H9 (cell line): ENCODE results near the gene ILK. TPM values are rescaled to one million over a fixed set of nuclear protein-coding genes. Genes with fewer than 3 reads are reported as not detected.

Experiments used
- DNase-seq: peaks from one replicate; pipeline ENCODE4 v3.0.0-alpha.2; 2017
- H2AFZ ChIP-seq: one replicate; pipeline ENCODE4 v1.6.1; 2013; ENCODE audit warnings: mild to moderate bottlenecking, low read length, control low read depth, moderate library complexity
- H2AK5ac ChIP-seq: 2 replicates; pipeline ENCODE4 v1.6.1; 2013; ENCODE audit warnings: low read length, control low read depth, mixed read lengths; ENCODE audit not compliant: insufficient read length
- H2BK120ac ChIP-seq: one replicate; pipeline ENCODE4 v1.6.1; 2013; ENCODE audit warnings: low read depth, mild to moderate bottlenecking, low read length, control low read depth, inconsistent platforms; ENCODE audit not compliant: poor library complexity, severe bottlenecking
- H2BK12ac ChIP-seq: 2 replicates; pipeline ENCODE4 v1.6.1; 2013; ENCODE audit warnings: low read length, control low read depth, mixed read lengths, low read depth; ENCODE audit not compliant: insufficient read length
- H2BK15ac ChIP-seq: 2 replicates; pipeline ENCODE4 v1.6.1; 2013; ENCODE audit warnings: low read depth, low read length, control low read depth
- H2BK20ac ChIP-seq: one replicate; pipeline ENCODE4 v1.6.1; 2013; ENCODE audit warnings: low read depth, mild to moderate bottlenecking, low read length, control low read depth, inconsistent platforms; ENCODE audit not compliant: poor library complexity, severe bottlenecking
- H2BK5ac ChIP-seq: 2 replicates; pipeline ENCODE4 v1.6.1; 2013; ENCODE audit warnings: low read length, control low read depth, mixed read lengths; ENCODE audit not compliant: insufficient read length
- H3K14ac ChIP-seq: 2 replicates; pipeline ENCODE4 v1.6.1; 2013; ENCODE audit warnings: low read length, control low read depth; ENCODE audit not compliant: insufficient read depth
- H3K18ac ChIP-seq: 2 replicates; pipeline ENCODE4 v1.6.1; 2013; ENCODE audit warnings: low read depth, mild to moderate bottlenecking, mixed read lengths, low read length, control low read depth; ENCODE audit not compliant: insufficient read length
- H3K23ac ChIP-seq: 2 replicates; pipeline ENCODE4 v1.6.1; 2013; ENCODE audit warnings: low read length, control low read depth, mixed read lengths, low read depth; ENCODE audit not compliant: insufficient read length
- H3K23me2 ChIP-seq: 2 replicates; pipeline ENCODE4 v1.6.1; 2013; ENCODE audit warnings: low read depth, mild to moderate bottlenecking, mixed read lengths, low read length, control low read depth; ENCODE audit not compliant: insufficient read length, poor library complexity, severe bottlenecking
- H3K27ac ChIP-seq: 2 replicates; pipeline ENCODE4 v1.5.1; 2013; ENCODE audit warnings: low read length, control low read depth, mixed read lengths, low read depth; ENCODE audit not compliant: insufficient read length
- H3K27me3 ChIP-seq: 2 replicates; pipeline ENCODE4 v1.6.1; 2013; ENCODE audit warnings: low read length, control low read depth, inconsistent platforms; ENCODE audit not compliant: insufficient read depth
- H3K4ac ChIP-seq: 2 replicates; pipeline ENCODE4 v1.6.1; 2013; ENCODE audit warnings: low read depth, mild to moderate bottlenecking, control low read depth, inconsistent platforms, low read length, moderate library complexity
- H3K4me1 ChIP-seq: 2 replicates; pipeline ENCODE4 v1.6.1; 2013; ENCODE audit warnings: low read length, control low read depth, inconsistent platforms; ENCODE audit not compliant: insufficient read depth
- H3K4me2 ChIP-seq: 2 replicates; pipeline ENCODE4 v1.6.1; 2013; ENCODE audit warnings: low read length, control low read depth, mixed read lengths; ENCODE audit not compliant: insufficient read length, insufficient read depth
- H3K56ac ChIP-seq: 2 replicates; pipeline ENCODE4 v1.6.1; 2013; ENCODE audit warnings: low read depth, mild to moderate bottlenecking, mixed read lengths, low read length, control low read depth; ENCODE audit not compliant: insufficient read length
- H3K79me1 ChIP-seq: 2 replicates; pipeline ENCODE4 v1.6.1; 2013; ENCODE audit warnings: low read depth, mild to moderate bottlenecking, moderate library complexity, low read length, control low read depth, inconsistent platforms; ENCODE audit not compliant: insufficient read depth, poor library complexity, severe bottlenecking
- H3K79me2 ChIP-seq: 2 replicates; pipeline ENCODE4 v1.6.1; 2013; ENCODE audit warnings: low read length, control low read depth, inconsistent platforms; ENCODE audit not compliant: insufficient read depth
- H3K9ac ChIP-seq: 2 replicates; pipeline ENCODE4 v1.6.1; 2013; ENCODE audit warnings: low read length, control low read depth, mixed read lengths; ENCODE audit not compliant: insufficient read length; ENCODE audit errors: extremely low read depth
- H3K9me3 ChIP-seq: one replicate; pipeline ENCODE4 v1.6.1; 2013; ENCODE audit warnings: low read depth, low read length, inconsistent platforms; ENCODE audit not compliant: control insufficient read depth
- H3T11ph ChIP-seq: one replicate; pipeline ENCODE4 v1.6.1; 2013; ENCODE audit warnings: mild to moderate bottlenecking, low read length, control low read depth, inconsistent platforms
- H4K20me1 ChIP-seq: one replicate; pipeline ENCODE4 v1.6.1; 2013; ENCODE audit not compliant: control insufficient read depth, insufficient read length, insufficient read depth
- H4K5ac ChIP-seq: 2 replicates; pipeline ENCODE4 v1.6.1; 2013; ENCODE audit warnings: low read depth, mild to moderate bottlenecking, mixed read lengths, low read length, control low read depth; ENCODE audit not compliant: insufficient read length
- H4K8ac ChIP-seq: replicated peaks from 2 replicates; pipeline ENCODE4 v1.6.1; 2013; ENCODE audit warnings: low read length, control low read depth, mixed read lengths, low read depth; ENCODE audit not compliant: insufficient read length
- H4K91ac ChIP-seq: 2 replicates; pipeline ENCODE4 v1.6.1; 2013; ENCODE audit warnings: low read depth, mild to moderate bottlenecking, moderate library complexity, mixed read lengths, low read length, control low read depth; ENCODE audit not compliant: insufficient read length
- H3K27ac Mint-ChIP-seq, 3 experiments: 2 replicates in 2 of 3; 3 replicates in 1 of 3; pipeline ENCODE4 v1.8.0; 2020 to 2021; ENCODE audit warnings: mixed read lengths in 3 of 3, mild to moderate bottlenecking in 1 of 3, moderate library complexity in 1 of 3
- H3K27me3 Mint-ChIP-seq: 2 replicates; pipeline ENCODE4 v1.8.0; 2021; ENCODE audit warnings: low read depth, mild to moderate bottlenecking, moderate library complexity, mixed read lengths
- H3K36me3 Mint-ChIP-seq, 3 experiments: 2 replicates in 2 of 3; 3 replicates in 1 of 3; pipeline ENCODE4 v1.8.0; 2020 to 2021; ENCODE audit warnings: low read depth in 3 of 3, mixed read lengths in 3 of 3; ENCODE audit not compliant: insufficient read depth in 1 of 3
- H3K4me1 Mint-ChIP-seq, 2 experiments: 2 replicates each; pipeline ENCODE4 v1.8.0; 2020; ENCODE audit warnings: mixed read lengths in 2 of 2
- H3K4me3 Mint-ChIP-seq, 2 experiments: 2 replicates in 1 of 2; 3 replicates in 1 of 2; pipeline ENCODE4 v1.8.0; 2020 to 2021; ENCODE audit warnings: mild to moderate bottlenecking in 2 of 2, mixed read lengths in 2 of 2, moderate library complexity in 1 of 2
- H3K9me3 Mint-ChIP-seq, 2 experiments: 2 replicates in 1 of 2; 3 replicates in 1 of 2; pipeline ENCODE4 v1.8.0; 2020; ENCODE audit warnings: mild to moderate bottlenecking in 2 of 2, mixed read lengths in 2 of 2, moderate library complexity in 1 of 2
- CTCF ChIP-seq: fragments of 200-600 bp; sonication (generic); conservative IDR thresholded peaks from 3 replicates; pipeline ENCODE4 v1.8.0; 2021; ENCODE audit warnings: antibody characterized with exemption, mild to moderate bottlenecking
- WGBS: extraction: QIAGEN DNeasy Blood & Tissue Kit; methylation state at CpG from one replicate; pipeline ENCODE4 v1.1.7; 2013; ENCODE audit warnings: missing lambda C conversion rate, low lambda C conversion rate, mixed read lengths; ENCODE audit not compliant: insufficient read length; ENCODE audit errors: extremely low coverage; 5-methylcytosine and 5-hydroxymethylcytosine counted together
- total RNA-seq: library from RNA; stranded (reverse); gene quantifications from 2 replicates; pipeline ENCODE4 v1.2.1, GENCODE V29; 2021

The ILK gene
- total RNA-seq, 1 experiment from 2014 or later, result 100 TPM

- Histone ChIP-seq H3K4me2 (no peak overlapping the region), H3K79me2 (no peaks in the 10 kb centered on the region), H3K14ac (no peak overlapping the region), H4K8ac (no peak overlapping the region), H3K79me1 (no peaks in the 10 kb centered on the region), H2AK5ac (no peak overlapping the region), H3K9me3 (no peaks in the 10 kb centered on the region), H3K56ac (no peak overlapping the region), H3K18ac (no peak overlapping the region), H3K9ac (no peak overlapping the region), H2BK5ac (no peak overlapping the region), H3K23me2 (peaks cover 7% of the 10 kb centered on the region), H2AFZ (no peak overlapping the region), H4K20me1 (no peaks in the 10 kb centered on the region), H2BK120ac (no peak overlapping the region), H3K23ac (no peak overlapping the region), H2BK20ac (no peak overlapping the region), H3K4me1 (peaks cover 1% of the 10 kb centered on the region; the same call in 1 of the 2 replicates), H3K27ac (no peak overlapping the region), H3K4ac (no peak overlapping the region), H3T11ph (no peak overlapping the region), H2BK15ac (no peak overlapping the region), H4K91ac (no peak overlapping the region), H3K27me3 (peaks cover 22% of the 10 kb centered on the region; the same call in 1 of the 2 replicates), H2BK12ac (no peak overlapping the region), H4K5ac (no peak overlapping the region)
- H3K36me3 Mint-ChIP-seq, result no peaks in the 10 kb centered on the region
- DNase-seq, result no peak
- no peaks in the 10 kb centered on the region for H3K9me3 Mint-ChIP-seq
- no peak for TF ChIP-seq CTCF
- WGBS, result no CpG with 5 or more reads among the region's 1 CpG
- H3K27ac Mint-ChIP-seq, result no peak overlapping the region
- peaks cover 10 to 11% of the 10 kb centered on the region in 2 experiments for H3K4me1 Mint-ChIP-seq
- peaks cover 21% of the 10 kb centered on the region for H3K27me3 Mint-ChIP-seq
- H3K4me3 Mint-ChIP-seq, result peak overlapping the region in 1 of 2 experiments; percentile 90; a peak in 2 of 5 replicates
Observed at GRCh38 chr11:6657346-6657745, 53.8 kb downstream of the ILK start.
